NCI-H82 treated with DMSO at 0.1 percent for 48 hours (cell line): ENCODE measurements around the gene KIF17.
A peak's percentile ranks its signal among the peaks of the same experiment; 100 is the strongest.

Experiments used
- DNase-seq: peaks from one replicate; lab custom pipeline; 2025; ENCODE audit not compliant: unreplicated experiment; lab: John Stamatoyannopoulos, UW

Gene KIF17

DNA sequence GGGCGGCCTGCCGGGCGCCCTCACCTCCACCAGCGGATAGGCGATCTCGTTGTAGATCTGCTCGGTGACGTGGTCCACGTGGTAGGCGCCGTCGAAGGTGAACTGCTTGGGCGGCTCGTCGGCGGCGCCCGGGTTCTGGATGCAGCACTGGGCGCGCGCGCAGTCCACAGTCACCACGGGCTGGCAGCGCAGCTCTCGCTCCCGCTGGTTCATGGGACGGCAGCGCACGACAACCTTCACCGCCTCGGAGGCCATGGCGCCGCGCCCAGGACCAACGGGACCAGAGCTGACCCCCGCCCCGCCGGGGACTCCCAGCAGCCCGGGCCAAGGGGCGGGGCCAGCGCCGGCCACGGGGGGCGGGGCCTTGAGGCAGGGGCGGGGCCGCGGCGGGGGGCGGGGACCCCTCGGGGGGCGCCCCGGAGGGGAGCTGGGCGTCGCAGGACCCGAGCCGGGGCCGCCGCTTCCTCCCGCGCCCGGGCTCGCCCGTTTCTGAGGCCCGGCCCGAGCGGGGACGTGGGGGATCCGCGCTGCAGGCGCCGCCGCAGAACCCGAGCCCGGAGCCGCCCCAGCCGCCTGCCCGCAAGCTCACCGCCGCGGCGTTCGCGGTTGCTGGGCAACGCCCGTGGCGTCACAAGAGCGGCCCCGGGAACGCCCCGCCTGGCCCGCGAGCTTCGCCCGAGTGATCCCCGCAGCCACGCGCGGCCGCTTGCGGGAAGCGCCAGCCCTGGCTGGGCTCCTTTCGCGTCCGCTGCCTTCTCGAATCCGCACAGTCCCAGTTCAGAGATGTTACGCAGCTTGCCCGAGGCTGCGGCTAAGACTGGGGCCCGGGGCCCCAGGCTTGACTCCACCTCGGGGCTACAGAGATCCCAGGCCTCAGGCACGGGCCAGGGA lies at the start of gene KIF17:
Gene KIF17, minus strand, starts transcription at position 556 of the 891 bp plus-strand sequence. Its CDS starts 301 bp downstream, at position 255.
- DNase-seq: no peak

DNA sequence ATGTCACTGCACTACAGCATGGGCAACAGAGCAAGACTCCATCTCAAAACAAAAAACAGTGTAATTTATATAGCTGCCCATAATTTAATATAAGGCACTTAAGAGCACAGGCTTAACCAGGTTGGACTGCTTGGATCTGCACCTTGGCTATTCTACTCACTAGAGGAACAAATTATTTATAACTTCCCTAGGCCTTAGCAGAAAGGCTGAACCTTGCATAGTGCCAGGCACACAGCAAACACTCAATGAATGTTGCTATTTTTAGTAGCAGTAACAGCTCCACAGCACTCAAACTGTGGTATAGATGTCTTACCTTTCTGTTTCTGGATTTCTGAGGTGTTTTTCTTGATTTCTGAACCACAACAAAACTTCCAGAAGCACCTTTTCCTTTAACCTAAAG lies 49.5 kb upstream of the KIF17 start:
- DNase-seq: no peak

DNA sequence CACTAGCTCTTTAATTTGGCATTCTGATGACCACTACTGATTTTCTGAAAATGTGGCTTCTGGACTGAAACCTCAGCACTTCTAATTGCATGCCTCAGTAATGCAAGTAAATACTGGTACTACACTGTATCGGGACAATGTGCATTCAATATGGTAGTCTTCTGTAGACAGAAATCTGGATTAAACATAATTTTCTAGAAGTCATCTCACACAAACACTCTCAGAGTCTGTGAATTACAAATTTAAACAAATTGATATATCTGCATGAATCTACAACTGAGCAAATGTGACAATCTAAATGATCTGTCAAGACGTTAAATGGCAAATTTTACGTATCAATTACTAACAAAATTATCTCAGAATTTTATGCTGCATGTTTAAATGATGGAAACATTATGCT lies 45.6 kb upstream of the KIF17 start:
- no peak for DNase-seq

DNA sequence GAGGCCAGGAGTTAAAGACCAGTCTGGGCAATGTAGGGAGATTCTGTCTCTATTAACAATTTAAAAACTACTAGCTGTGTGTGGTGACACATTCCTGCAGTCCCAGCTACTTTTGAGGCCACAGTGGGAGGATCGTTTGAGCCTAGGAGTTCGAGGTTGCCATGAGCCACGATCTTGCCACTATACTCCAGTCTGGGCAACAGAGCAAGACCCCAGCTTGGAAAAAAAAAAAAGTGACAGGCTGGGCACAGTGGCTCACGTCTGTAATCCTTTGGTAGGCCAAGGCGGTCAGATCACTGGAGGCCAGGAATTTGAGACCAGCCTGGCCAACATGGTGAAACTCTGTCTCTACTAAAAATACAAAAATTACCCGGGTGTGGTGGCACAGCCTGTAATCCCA lies 42.5 kb upstream of the KIF17 start:
- DNase-seq: no peak

DNA sequence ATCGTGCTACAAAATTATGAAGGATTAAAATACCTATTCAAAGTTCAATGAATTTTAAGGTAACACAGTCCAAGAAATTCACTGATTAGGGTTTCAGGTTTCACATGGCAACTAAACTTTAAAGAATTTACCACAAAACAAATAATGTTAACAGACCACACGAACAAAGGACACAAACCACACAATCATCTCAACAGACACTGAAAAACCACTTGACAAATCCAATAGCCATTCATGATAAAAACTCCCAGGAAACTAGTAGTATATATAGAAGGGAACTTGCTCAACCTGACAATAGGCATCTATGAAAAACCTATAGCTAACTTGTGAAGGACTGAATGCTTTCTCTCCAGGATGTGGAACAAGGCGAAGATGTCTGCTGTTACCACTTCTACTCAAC lies 35.8 kb upstream of the KIF17 start:
- no peak for DNase-seq

DNA sequence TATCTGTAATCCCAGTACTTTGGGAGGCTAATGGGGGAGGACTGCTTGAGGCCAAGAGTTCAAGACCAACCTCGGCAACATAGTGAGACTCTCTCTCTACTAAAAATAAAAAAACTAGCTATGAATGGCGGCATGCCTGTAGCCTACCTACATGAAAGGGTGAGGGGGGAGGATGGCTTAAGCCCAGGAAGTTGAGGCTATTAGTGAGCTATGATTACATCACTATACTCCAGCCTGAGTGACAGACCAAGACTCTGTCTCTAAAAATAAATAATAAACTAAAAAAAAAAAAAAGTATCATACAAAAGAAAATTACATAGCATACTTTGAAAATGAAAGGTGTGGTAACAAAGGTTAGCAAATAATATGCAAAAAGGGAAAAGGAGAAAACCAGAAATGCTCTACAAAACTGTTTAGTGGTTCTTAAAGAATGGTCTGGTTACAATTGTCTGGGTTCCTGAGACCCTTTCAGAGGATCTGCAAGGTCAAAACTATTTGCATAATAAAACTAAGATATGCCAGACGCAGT lies 33.7 kb upstream of the KIF17 start:
- DNase-seq: no peak

DNA sequence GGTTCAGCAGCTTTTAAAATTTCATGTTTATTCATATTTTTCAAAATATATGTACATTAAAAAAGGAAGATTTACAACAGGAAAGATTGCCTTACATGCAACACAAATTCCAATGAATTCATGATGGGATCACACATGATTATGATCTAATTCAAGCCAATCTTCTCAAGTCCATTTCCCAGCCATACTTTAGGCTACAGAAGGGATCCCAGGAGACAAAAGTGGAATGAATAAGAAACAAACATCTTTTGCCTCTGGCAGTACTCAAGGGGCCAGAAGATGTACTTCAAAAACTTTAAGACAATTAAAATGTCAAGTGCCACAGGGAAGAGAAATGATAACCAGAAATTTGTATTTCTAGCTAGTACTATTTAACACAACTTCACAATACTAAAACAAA lies 24.9 kb upstream of the KIF17 start:
- DNase-seq: no peak

DNA sequence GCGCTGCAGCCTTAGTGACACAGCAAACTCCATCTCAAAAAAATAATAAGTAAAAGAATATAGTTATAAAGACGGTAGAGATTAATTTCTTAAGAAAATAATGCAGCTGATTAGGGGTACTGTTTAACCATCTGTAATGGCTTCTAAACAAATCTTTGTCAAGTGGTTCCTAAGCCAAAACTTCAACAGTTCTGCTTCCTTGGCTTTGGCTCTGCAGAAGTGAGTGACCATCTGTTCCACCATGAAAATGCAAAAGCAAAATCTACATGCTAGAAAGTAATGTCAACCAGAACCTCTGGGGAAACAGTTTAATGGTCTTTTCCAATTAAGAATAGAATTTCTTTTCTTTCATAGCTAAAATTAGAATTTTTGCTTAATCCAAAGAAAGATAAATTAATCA lies 23.0 kb upstream of the KIF17 start:
- no peak for DNase-seq

DNA sequence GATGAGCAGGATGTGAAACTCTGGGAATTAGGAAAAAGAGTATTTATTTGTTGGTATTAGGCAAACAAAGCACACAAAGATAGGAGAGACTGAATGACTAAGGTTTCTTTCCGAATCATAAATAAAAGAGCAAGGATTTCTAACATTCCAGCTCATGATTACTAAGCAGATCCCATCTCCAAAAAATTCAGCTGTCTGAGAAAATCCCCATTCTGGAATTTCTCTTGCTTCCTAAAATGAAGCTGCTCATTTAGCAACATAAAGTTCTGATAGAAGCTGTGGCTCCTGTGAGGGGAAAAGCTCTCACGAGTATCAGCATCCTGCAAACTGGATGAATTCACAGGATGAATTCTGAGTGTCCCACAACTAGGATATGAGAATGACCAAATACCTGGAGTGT lies 21.4 kb upstream of the KIF17 start:
- DNase-seq: no peak

DNA sequence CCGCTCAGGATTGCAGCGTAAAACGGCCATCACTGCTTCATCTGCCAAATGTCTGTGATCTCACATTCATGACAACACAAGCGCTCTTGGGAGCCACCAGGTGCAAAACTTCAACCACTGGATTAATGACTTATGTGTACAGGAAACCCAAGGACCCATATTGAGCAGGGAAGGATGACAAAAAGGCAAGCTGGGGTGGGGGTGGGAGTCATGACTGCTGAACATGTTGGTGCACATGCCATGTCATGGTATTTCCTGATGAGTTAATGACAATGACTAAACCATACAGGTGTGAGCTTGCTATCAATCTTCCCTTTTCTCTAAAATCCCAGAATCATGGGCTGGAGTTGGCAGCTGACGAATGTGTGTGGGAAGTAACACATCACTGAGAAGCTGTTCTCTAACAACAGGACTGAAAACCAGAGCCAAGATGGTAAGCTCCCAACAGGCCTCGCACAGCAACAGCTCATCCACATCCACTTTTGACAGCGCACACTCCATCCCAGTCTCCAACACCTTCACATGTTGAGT lies 17.8 kb upstream of the KIF17 start:
- DNase-seq: no peak

DNA sequence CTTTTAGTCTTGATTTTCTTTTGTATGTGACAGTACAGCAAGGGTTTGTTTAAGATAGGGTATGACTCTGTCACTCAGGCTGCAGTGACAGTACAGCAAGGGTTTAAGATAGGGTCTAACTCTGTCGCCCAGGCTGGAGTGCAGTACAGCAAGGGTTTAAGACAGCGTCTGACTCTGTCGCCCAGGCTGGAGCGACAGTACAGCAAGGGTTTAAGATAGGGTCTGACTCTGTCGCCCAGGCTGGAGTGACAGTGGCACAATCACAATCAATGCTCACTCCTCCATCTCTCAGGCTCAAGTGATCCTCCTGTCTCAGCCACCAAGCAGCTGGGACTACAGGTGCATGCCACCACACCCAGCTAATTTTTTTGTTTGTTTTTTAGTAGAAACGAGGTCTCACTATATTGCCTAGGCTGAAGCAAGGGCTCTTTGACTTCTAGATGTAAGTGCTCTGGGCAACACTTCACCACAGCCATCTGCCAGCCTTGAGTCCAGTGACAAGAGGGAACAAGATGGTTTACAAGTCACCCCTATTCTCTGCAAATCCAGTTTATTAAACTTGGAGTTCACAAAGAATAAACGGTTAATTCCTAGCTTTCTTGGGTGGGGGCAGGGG lies 15.7 kb upstream of the KIF17 start:
- DNase-seq: no peak

DNA sequence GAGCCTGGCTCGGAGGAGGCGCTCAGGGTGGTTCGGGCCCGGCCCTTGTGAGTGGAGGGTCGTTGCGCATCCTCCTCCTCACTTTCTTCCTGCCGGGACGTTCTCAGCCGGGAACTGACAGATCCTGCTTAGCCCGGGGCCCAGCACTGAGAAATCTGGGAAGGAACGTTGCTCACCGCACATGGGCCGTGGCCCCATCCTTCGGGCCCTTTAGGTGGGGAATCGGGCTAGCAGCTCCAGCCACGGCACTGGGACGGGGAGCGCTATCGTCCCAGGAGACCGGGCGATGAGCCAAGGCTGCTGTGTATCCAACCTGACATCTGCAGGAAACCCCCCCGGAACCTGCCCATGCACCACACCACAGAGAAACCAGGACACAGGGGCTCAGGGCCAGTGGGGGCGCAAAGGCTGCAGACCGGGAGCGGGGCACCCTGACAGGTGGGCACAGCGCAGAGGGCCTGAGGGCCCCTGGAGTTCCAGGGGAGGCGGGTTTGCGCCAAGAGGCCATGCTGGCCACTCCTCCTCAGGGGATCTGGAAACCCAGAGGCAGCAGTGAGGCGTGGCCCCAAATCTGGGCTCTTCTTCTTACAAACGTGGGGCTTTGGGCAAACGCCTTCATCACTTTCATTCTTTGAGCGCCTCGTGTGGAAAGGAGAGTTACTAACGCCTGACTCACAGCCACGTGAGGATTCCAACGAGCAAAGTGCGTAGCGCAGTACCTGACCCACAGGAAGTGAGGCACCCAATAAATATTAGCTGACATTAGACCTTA lies 15.0 kb upstream of the KIF17 start, which contains the start of gene SH2D5:
Gene SH2D5, minus strand, starts transcription at position 116 of the 772 bp plus-strand sequence. CDS start 4,659 bp downstream, outside the sequence.
- peak; percentile 19 for DNase-seq

DNA sequence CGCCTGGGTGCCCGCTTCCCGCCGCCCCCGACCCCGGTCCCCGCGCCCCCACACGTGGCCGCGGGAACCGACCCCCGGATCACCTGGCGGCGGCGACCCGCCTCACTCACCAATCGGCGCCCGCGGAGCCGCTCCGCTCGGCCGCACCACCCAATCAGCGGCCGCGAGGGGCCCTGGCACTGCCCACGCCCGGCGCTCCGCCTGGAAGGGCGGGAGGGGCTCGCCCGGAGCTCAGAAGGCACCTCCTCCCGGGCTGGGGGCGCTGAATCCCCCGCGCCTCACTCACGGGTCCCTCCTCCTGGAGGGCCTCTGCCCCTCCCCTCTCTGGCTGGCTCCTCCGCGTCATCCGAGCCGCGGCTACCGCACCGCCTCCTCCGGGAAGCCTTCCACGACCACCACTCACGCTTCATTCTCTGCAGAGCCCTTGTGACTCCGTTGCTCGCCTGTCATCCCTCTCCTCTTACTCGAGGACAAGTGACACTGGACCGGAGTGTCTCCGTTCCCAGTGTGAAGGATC lies 14.3 kb upstream of the KIF17 start:
- DNase-seq: peak; percentile 55

DNA sequence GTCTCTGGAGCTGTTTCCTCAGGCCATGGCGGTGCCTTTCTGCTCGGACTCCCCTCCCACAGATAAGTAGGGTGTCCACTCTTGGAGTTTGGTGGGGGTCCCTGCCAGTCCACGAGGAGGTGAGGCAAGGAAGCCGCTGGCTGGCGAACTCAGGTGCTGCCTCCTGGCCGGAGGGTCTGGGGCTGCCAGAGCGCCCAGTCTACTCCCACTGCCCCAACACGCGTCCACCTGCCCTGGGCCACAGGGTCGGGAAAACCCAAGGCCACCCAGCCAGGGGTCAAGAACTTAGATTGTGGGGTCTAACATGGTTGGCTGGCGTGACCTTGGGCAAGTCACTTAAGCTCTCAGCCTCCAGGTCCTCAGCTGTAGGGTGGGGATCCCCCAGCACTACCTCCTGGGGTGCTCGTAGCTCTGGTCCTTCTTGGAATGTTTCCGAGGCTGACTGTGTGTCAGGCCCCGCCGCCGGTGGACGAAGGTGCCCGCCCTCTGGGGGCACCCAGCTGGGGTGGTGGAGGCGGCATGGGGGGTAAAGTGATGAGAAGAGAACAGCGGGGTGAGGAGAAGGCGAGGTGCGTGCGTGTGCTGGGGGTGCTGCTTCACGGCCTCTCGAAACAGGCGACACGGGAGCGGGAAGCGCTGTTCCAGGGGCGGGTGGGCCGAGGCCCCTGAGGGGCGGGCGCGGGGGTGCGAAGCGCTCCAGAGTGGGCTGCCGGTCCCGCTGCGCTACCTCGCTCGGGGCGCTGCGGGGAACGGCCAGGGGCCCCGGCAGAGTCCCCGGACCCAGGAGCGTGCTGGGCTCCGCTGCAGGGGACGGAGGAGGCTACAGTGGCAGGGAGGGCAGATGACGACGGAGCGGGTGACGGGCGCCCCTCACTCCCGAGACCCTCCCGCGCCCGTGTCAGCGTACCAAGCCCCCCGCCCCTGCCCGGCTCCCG lies 13.5 kb upstream of the KIF17 start:
- DNase-seq: no peak

DNA sequence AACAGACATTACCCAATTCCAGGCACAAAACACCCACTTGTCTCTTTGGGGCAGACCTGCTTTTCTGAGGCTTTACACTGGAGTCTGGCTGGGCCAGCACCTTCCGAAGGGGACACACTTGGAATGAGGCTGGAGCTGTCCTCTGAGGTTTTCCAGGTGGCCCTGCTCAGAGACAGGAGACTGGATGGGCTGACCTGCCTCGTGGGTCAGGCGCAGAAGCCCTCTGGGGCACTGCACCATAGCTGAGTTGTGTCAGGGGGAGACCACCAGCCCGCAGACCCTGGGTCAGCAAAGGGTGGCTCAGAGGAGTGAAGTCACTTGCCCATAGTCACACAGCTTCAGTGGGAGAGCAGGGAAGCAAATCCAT lies 12.9 kb upstream of the KIF17 start:
- no peak for DNase-seq

DNA sequence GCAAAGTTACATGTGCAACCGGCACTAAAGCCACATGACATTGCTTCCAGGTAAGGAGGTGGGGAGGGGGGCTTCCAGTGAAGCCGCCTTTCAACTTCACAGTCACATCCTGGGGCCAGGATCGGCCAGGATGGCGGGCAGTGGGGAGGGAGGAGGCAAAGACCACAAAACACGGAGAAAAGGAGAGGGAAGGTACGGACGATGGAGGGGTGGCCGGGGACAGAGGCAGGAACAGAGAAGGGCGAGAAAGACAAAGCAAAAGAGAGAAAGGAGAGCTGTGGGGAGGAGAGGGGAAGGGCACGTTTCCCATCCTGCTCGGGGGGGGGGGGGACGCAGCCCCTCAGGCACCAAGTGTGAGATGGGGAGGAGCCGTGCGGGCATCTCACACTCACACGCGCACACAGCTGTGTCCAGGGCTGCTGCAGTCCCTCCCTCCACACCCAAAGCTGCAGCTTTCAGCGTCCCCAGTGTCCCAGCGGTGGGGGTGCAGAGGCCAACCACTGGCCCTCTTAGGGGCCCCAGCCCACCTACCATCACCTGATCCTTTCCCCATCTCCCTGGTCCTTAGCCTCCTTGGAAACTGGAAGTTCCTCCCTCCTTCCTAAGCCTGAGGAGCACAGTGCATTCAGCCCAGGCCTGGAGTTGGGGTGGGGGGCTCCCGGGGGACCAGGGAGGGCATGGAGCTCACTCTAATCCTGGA lies 12.3 kb upstream of the KIF17 start:
- DNase-seq: no peak

DNA sequence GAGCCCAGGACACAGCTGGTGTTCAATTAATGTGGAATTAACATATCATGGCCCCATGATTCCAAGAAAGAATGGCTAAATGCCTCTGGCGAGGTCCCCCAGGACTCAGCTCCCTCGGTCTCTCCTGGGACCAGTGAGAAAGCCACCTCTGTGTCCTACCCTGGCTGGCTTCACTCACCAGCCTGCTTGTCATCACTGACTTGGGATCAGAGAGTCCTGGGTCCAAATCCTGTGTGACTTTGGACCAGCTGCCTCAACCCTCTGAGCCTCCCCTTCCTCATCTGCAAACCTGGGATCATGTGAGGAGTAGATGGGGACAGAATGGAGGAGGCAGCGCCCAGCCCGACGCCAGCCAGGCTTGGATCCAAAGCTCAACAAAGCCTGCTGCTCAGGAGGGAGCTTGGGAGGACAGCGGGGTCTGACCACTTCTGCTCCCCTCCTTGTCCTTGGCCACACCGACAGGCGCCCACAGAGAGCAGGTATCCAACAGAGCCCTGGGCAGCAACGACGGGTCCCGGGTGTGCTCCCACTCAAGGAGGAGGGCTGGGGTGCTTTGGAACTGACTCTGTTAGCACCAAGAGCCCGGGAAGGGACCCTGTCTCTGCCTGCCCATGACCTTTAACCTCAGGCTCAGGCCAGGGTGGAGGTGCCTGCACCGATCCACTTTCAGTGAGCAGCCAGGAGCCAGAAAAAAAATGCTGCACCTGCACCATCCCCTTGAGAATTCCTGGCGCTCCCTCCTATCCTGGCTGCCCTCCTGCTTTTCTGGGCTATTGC lies 11.5 kb upstream of the KIF17 start:
- DNase-seq: no peak

DNA sequence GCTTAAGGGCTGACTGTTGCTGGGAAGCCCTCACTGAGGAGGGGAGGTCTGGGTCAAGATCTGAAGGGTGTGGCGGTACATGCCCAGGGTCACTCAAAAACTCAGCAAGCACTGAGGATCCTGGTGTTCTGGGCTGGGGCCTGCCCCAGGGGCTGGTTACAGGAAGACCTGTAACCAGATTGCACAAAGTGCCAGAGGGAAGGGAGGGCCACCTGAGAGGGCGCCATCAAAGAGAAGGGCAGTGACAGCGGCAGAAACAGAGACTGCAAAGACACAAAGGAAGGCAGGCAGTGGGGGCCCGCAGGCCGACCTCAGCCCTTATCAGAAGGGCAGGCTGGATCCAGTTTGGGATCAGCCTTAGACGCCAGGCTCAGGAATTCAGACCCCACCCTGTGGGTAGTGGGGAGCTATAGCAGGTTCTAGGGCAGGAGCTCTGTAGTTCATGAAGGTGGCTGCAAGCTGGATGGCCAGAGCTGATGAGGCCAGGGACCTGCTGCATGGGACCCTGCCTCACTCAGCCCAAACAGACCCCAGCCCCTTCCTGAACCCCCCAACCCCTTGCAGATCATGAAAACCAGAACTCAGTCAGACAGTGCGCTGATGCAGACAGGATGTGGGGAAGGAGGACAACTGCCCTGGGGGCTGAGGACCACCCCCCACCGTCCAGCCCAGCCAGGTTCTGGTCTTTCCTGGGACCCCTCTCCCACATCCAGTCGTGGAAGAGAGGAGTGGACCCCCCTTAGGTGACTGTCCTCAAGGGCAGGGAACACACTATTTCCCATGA lies 10.8 kb upstream of the KIF17 start:
- DNase-seq: no peak
